Adrenal gland (tissue), 5 donors: ENCODE measurements around the gene PURB.

Experiments
- POLR2A ChIP-seq, 2 donors: fragments of 450-650 bp; IDR thresholded peaks; one replicate each; pipeline ENCODE4 v1.6.1; 2017; ENCODE audit warnings: antibody characterized with exemption in 2 of 2, mild to moderate bottlenecking in 2 of 2, moderate library complexity in 1 of 2
- TF ChIP-seq, protein P1 (sequence below), 6 experiments: fragments of 450-650 bp in 4 of 6; fragments of 200-600 bp in 2 of 6; sonication (generic) in 1 of 6; IDR thresholded peaks; 1 replicate in 5 of 6; 2 replicates in 1 of 6; pipeline versions ENCODE4 v1.5.1 to v1.8.0; 2016 to 2021; ENCODE audit warnings: antibody characterized with exemption in 6 of 6, mild to moderate bottlenecking in 2 of 6, moderate library complexity in 1 of 6
- donor health status: DM: no; HTN: no; CAD: no.

DNA sequence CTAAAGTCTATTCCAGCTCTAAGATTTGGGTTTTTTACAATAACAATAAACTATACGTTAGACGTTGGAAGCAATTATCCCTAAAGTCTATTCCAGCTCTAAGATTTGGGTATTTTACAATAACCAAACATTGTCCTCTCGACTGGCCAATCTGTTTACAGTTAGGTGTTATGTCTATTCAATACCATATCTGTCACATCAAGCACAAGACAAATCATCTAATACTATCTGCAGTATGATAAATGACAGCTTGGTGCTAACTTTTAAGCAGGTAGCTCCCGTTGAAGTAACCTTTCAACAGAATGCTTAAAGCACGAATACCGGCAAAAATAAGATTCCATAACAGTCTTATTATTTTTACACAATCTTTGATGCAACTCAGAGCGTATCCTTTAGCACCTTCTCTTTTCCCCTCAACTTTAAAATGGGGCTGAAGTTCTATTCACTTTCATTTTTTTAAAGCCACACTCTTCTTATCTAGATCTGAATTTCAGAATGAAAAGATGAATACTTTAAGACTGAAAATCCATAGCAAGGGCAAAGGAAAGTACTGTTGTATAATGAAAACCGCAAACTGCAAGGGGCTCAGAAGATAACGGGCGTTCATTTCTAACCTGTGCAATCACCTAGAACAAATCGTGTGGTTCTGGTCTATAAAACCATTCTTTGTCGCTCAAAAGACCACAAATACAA is 38.4 kb downstream of the PURB start:
- TF ChIP-seq, protein P1, sequence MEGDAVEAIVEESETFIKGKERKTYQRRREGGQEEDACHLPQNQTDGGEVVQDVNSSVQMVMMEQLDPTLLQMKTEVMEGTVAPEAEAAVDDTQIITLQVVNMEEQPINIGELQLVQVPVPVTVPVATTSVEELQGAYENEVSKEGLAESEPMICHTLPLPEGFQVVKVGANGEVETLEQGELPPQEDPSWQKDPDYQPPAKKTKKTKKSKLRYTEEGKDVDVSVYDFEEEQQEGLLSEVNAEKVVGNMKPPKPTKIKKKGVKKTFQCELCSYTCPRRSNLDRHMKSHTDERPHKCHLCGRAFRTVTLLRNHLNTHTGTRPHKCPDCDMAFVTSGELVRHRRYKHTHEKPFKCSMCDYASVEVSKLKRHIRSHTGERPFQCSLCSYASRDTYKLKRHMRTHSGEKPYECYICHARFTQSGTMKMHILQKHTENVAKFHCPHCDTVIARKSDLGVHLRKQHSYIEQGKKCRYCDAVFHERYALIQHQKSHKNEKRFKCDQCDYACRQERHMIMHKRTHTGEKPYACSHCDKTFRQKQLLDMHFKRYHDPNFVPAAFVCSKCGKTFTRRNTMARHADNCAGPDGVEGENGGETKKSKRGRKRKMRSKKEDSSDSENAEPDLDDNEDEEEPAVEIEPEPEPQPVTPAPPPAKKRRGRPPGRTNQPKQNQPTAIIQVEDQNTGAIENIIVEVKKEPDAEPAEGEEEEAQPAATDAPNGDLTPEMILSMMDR (IDR thresholded peaks at IDR 0.05): no peak
- no peak for TF ChIP-seq POLR2A (IDR thresholded peaks at IDR 0.05)
